ENCODE measurements around the gene ACAD11.

ACAD11 gene

DNA sequence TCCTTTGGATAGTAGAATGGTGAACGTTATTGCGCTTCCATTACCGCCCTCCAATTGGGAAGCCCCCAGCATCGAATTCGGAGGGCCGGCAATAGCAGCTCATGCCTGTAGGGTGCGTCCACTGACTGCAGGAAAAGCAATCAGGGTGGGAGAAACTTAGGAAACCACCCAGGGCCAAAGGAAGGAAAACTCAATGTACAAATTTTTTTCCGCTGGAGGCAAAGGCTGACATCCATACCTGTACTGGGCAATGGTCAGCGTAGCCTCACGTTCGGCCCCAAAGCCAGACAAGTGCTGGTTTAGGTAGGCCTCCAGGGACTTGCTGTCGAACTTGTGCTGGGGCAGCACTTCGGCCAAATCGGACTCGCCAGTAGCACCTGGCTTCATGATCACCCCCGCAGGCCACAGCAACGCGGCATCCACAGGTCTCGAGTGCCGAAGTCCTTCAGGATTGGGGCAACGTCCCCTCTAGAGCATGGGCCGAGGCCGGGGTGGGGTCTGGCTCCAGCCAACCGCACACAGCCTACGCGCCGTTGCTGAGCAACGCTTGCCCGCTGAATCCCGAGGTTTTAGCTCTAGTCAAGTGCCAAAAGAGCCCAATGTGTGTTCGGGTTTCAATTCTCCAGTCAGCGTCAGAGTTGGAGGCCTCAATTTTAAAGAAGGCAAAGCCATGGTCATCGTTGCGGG lies at the start of gene ACAD11:
Gene ACAD11 (minus strand): TSS at position 445 of the 687 bp plus-strand sequence. CDS start 58 bp downstream, at position 387.
- no peak for DNase-seq

DNA sequence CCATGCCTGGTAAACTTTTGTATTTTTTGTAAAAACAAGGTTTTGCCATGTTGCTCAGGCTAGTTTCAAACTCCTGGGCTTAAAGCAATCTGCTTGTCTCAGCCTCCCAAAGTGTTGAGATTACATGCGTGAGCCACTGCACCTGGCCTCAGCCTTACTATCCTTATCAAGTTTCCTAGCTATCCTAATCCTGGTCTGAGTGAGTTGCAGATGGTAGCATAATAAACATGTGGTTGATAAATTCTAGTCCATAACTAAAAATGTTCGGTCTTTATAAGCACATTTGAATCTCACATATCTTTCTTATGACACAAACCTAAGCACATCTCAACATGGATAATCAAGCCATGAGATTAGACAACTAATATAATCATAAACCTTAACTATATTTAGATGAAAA lies 44.1 kb upstream of the ACAD11 start:
- no peak for DNase-seq

DNA sequence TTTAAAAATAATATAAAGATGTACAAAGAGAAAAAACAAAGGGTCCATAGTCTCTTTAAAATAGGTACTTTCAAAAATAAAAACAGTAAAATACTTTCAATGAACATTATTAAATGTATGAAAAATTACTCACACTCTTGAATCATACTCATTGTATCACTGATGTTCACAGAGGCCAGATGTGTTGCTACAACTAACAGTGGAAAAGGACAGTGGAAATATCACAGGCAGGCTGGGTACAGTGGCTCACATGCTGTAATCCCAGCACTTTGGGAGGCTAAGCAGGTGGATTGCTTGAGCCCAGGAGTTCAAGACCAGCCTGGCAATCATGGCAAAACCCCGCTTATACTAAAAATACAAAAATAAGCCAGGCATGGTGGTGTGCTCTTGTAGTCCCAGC lies 35.8 kb upstream of the ACAD11 start:
- DNase-seq = no peak

- no peak for DNase-seq
Measured at GRCh38 chr3:132694991-132695390, 35.4 kb upstream of the ACAD11 start.

GRCh38 chr3:132690040-132690439 lies 30.4 kb upstream of the ACAD11 start:
- no peak for DNase-seq

- DNase-seq = no peak
Measured at GRCh38 chr3:132682201-132682600, 22.6 kb upstream of the ACAD11 start.

GRCh38 chr3:132681421-132681820 lies 21.8 kb upstream of the ACAD11 start:
- no peak for DNase-seq

DNA sequence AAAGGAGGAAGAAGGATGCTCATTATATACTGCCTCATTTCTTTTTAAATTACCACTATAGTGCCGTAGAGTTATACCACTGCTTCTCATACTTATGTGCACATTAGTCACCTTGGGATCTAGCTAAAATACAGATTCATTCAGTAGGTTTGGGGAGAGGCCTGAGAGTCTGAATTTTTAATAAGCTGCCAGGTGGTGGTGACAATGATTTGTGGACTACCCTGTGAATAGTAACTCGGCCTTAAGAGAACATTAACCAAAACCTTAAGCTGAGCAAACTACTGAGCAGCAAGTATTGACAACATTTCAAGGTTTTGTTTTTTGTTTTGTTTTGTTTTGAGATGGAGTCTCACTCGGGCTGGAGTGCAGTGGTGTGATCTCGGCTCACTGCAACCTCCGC lies 20.3 kb upstream of the ACAD11 start:
- no peak for DNase-seq

- DNase-seq = no peak
Measured at GRCh38 chr3:132675408-132675807, 15.8 kb upstream of the ACAD11 start.

- no peak for DNase-seq
Measured at GRCh38 chr3:132669256-132669777, 9.7 kb upstream of the ACAD11 start.

GRCh38 chr3:132665230-132665745 lies 5.7 kb upstream of the ACAD11 start:
- no peak for DNase-seq

DNA sequence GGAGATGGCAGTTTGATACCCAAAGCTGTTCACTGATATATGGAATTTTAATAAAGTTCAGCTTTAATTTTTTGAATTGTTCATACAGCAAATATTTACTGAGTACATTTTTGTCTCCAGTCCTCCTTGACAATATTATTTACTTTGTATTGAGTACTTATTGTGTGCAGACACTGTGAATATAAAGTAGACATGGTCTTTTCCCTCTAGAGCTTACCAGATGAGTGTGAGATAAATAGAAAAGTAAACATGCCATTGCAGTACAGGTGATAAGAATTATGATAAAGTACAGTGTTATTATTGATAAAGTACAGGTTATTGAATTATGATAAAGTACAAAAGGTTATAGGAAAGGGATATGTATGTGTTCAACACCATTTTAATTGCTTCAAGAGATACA lies 2.6 kb upstream of the ACAD11 start:
- DNase-seq = no peak

GRCh38 chr3:132661101-132661500 lies 1.5 kb upstream of the ACAD11 start:
- DNase-seq = no peak

GRCh38 chr3:132660811-132661070 lies 1.1 kb upstream of the ACAD11 start:
- DNase-seq = no peak

GRCh38 chr3:132660052-132660810 lies 622 bp upstream of the ACAD11 start, which contains the start of gene UBA5:
Gene UBA5 (plus strand): TSS chr3:132660329. CDS start chr3:132660538, 209 bp downstream.
- DNase-seq = no peak

DNA sequence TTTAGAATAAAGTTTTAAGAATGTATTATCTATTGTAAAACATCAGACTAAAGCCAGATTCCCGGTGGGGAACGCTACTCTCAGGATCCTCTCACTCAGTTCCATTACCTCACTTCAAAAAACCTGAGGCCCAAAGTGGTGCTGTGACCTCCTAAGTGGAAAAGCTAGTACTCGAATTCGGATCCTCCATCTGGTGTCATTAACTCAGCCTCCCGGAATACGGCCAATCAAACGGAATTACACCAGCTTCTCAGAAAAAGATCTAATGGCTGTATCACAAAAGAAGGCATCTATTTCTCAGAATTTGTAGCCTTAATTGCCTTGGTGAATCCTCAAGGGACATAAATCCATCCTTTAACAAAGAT lies 627 bp downstream of the ACAD11 start:
- DNase-seq = no peak

DNA sequence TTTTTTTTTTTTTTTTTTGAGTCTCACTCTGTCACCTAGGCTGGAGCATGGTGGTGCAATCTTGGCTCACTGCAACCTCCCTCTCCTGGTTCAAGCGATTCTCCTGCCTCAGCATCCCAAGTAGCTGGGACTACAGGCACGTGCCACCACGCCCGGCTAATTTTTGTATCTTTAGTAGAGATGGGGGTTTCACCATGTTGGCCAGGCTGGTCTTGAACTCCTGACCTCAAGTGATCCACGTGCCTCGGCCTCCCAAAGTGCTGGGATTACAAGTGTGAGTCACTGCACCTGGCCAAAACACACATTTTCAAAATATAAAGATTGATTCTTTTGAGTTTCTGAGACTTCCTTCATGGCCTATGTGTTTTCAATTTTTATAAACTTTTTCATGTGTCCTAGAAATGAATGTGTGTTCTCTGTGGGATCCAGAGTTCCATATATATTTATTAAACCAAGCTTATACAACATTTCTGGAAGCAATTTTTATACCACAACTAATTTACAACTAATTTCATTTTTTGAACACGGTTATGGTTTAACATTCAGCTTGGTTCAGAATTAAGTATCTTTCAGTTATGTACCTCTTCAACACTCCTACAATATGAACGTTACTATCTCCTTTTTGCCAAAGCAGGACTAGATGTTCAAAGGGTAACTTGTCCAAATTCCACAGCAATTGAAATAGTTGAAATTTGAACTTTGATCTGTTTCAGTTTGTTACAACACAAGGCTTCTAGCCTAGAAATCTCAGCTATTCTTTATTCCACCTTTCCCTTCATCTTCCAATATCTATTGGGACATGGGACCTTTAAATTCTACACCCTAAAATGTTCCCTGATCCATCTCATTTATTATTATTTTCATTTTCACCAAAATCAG lies 1.5 kb downstream of the ACAD11 start:
- DNase-seq = no peak

DNA sequence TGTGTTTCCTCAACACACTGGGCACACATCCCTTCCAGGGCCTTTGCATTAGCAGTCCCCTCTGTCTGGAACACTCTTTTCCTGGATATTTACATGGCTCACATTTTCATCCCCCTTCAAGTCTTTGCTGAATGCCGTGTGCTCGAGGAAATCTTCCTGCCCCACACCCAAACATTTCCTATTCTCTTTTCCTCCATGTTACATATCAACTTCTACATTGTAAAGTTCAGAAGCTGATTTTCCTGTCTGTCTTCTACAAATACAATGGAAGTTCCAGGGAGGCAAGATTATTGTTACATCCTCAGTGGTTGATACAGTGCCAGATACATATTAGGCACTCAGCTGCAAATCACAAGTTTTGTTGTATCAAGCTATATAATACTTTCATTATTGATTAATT lies 4.1 kb downstream of the ACAD11 start:
- no peak for DNase-seq

GRCh38 chr3:132654721-132655120 lies 4.9 kb downstream of the ACAD11 start:
- no peak for DNase-seq

- DNase-seq = peak; percentile 65
Measured at GRCh38 chr3:132654190-132654589, 5.4 kb downstream of the ACAD11 start.

DNA sequence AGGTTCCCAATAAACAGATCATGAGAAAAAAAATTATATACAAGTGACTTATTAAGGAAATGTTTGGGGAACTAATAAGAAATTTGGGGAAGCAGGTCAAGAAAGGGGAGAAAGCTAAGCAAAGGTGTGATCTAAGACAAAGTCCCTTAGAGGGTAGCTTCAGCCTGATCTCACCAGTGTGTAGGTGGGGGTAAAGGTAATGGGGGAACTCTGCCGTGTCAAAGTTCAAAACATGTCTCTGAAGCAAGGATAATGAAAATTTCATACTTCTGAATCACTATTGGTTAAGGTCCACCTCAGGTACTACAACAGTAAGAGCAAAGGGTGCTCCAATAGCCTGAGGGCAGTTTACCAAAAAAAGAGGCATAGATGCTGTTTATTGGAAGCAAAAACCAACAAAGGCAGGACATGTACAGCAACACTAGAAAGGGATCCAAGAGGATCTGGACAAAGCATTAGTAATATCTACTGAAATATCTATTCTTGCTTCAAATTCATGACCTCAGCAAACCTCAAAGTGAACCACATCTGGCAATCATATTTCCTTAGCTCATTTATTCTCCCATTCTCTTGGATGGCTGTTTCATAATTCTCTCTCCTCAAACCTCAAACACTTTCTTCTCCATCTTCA lies 6.9 kb downstream of the ACAD11 start:
- no peak for DNase-seq

GRCh38 chr3:132650153-132650552 lies 9.5 kb downstream of the ACAD11 start:
- no peak for DNase-seq

GRCh38 chr3:132645058-132645457 lies 14.6 kb downstream of the ACAD11 start:
- no peak for DNase-seq
